ENCODE data around the gene EPHA1.

- TF ChIP-seq CTCF (IDR thresholded peaks at IDR 0.05) = no peak
- TF ChIP-seq POLR2A (IDR thresholded peaks at IDR 0.05) = no peak
Measured at GRCh38 chr7:143390773-143391317, 17.8 kb downstream of the EPHA1 start.

All from adrenal gland (tissue), 5 donors.